RPMI7951 (cell line): Measurements from ENCODE around the gene CCL13. TPM values are rescaled to one million over a fixed set of nuclear protein-coding genes. Genes with fewer than 3 reads are reported as not detected.

Experiments
- DNase-seq: peaks from one replicate; pipeline ENCODE4 v3.0.0-alpha.2; 2012; ENCODE audit warnings: low read depth
- total RNA-seq: library from RNA; depleted of rRNA; stranded (reverse); fragments of >200 nt; shearing (Covaris generic); gene quantifications from 2 replicates; pipeline ENCODE4 v1.2.3, GENCODE V29; 2014; rRNA removed

CCL13 gene
- not detected in 2 replicates for total RNA-seq

DNA sequence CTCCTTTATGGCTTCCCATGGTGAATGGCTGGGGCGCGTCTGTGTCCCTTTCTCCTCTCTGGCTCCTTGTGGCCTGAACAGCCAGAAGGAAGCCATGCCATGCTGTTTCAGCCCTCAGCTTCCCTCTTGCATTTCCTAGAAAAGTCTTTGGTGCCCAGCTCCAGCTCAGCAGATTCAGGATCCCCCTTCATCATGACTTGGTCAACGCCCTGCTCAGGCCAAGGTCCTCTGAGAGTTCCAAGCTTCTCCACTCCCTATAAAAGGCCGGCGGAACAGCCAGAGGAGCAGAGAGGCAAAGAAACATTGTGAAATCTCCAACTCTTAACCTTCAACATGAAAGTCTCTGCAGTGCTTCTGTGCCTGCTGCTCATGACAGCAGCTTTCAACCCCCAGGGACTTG is at the start of gene CCL13:
CCL13 (plus strand) TSS at position 287 of the 400 bp plus-strand sequence; CDS start at position 334, 47 bp downstream.
- no peak for DNase-seq

DNA sequence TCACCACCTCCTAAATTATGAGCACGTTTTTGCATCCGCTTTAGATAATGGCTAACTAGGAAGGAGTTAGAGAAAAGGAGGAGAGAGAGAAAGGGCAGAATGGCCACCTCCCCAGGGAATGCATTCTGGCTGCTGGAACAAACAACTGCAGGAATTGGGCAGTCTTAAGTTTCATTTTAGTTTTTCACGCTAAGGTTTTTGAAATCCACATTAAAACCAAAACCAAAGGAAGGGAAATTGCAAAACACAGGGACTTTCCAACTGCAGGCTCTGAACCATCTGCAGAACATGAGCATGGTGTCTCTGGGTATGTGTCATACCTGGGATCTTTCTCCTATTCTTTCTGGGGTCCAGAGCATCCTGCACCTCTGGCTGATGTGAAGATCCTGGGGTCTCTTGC is 49.2 kb upstream of the CCL13 start:
- peak; percentile 72 for DNase-seq

DNA sequence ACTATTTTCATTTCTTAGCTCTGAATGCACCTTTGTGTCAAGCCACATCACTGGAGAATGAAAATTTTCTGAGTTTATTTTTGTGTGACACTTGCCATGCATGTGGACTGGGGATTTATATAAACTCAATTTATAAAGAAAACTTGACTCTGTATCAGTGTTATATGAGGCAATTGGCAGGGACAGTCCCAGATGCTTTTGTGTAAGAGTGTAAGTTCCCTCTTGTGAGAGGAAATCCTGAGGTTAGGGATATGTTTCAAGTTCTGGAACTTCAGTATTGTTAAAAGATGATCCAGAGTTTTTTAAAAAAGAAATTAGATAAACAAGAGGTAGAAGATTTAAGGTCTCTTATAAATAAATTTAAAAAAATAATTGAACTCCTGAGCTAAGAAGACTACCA is 47.9 kb upstream of the CCL13 start:
- DNase-seq, result no peak

DNA sequence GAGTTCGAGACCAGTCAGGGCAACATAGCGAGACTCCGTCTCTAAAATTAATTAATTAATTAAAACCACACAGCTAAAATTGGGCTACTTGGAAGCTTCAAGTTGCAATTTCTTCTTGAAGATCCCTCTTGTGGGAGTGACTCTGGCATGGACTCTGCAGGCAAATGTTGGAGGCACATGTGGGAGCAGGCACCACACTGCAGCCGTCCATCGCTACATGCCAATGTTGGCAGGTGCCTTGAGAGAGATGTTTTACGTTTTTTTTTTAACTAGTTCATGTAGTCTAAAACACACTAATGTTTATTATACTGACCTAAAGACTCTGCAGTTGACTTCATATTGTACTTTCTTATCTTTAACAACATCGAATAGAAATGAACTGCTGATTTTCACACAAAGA is 45.0 kb upstream of the CCL13 start:
- DNase-seq, result no peak

DNA sequence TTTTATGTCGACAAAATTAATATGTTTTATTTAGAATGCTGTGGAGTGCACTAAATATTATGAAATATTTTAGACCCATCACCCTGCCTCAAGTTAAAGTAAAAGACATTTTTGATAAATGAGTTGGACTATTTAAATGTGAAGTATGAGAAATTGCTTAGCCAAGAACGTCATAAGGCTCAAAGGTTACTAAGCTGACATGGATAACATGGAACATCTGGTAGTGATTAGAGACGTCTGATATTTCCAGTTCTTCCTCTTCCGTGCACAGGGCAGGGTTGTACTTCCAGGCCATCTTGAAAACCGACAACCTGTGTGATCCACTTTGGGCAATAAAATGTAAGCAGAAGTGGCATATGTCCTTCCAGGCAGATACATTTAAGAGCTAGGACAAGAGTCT is 44.2 kb upstream of the CCL13 start:
- peak; percentile 80 for DNase-seq

DNA sequence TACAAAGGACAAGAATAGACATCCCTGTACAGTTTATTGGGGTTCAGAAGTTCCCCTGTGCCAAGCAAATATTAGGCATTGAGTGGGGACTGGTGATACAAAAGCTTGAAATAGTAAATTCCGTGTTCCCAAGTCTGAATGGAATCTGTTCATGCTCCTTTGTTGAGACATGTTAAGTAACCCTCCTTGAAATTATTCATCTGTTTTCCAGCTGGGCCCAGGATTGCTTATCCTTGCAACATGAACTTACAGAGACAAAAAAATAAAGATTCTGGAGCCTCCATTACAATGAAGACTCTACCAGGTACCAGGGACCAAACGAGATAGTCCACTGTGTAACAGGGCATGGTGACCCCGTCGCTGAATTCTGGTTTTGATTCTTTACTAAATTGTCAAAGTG is 43.1 kb upstream of the CCL13 start:
- DNase-seq, result peak; percentile 15

DNA sequence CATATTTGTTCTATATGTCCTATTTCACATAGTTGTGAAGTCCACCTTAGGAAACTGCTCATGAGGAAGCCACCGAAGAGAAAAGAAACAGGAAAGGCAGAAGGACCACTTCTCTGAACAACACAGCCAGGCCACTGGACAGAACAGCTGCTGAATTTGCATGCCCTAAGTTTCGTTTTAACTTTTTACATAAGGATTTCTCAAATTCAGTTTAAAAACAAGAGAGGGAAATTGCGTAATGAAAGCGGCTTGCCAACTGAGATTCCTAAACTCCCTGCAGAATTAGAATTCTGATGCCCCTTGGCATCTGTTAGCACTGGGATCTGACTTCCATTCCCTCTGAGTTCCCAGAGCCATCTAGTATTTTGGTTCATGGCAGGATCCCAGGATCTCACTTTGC is 42.0 kb upstream of the CCL13 start:
- peak; percentile 67 for DNase-seq

DNA sequence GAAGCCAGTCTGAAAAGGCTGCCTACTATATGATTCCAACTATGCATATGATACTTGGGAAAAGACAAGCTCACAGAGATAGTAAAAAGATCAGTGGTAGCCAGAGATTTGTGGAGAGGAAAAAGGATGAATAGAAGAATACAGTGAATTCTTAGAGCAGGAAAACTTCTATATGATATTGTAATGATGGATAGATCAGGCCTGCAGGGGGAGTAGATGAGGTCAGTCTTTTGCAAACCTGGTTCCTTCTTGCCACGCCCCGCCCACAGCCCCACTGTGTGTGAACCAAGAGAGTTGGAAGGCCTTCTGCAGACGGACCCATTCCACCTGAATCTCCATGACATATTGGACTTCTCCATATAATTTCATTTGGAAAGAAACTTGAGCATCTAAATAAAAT is 37.8 kb upstream of the CCL13 start:
- peak; percentile 37 for DNase-seq

DNA sequence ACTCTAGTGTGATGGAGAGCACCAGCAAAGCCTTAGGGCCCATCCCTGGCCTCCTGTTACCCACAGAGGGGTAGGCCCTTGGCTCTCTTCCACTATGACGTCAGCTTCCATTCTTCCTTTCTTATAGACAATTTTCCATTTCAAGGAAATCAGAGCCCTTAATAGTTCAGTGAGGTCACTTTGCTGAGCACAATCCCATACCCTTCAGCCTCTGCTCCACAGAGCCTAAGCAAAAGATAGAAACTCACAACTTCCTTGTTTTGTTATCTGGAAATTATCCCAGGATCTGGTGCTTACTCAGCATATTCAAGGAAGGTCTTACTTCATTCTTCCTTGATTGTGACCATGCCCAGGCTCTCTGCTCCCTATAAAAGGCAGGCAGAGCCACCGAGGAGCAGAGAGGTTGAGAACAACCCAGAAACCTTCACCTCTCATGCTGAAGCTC is 37.2 kb upstream of the CCL13 start, which contains the start of gene CCL8:
CCL8 (plus strand) TSS at position 397 of the 445 bp plus-strand sequence. CDS start 67 bp downstream, outside the sequence.
- peak; percentile 37 for DNase-seq

DNA sequence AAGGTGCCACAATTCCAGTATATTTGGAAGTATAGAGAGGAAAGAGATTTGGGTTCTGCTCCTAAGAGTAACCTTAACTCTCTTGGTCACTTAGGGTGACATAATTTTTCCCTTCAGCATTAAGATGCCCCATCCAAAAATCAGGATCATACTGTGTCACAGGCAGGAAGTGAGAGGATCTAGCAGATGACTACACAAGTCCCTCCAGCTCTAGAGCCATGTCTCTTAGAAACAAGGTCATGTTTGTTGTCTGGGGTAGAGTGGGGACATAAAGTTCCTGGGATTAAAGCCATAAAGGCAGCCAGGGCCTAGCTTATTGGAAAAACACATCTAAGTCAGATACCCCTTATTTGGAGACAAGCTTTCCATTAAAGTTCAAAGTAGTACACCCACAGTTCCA is 34.3 kb upstream of the CCL13 start:
- DNase-seq, result no peak

DNA sequence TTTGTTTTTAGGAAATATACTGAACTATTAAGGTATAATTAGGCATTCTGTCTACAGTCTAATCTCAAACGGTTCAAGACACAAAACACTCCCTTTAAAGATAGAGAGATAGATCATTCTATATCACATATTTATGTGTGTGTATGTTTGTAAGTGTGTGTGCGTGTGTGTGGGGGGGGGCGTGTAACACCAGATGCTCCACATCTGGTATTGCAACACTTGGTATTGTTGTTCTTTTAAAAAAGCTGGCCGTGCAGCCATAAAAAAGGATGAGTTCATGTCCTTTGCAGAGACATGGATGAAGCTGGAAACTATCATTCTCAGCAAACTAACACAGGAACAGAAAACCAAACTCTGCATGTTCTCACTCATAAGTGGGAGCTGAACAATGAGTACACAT is 28.7 kb upstream of the CCL13 start:
- DNase-seq, result peak; percentile 58

DNA sequence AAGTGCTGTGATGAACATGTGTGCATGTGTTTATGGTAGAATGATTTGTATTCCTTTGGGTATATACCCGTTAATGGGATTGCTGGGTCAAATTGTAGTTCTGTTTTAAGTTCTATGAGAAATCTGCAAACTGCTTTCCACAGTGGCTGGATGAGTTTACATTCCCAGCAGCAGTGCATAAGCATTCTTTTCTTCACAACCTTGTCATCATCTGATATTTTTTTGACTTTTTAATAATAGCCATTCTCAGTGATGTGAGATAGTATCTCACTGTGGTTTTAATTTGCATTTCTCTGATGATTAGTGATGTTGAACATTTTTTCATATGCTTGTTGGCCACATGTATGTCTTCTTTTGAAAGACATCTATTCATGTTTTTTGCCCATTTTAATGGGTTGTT is 18.6 kb upstream of the CCL13 start:
- DNase-seq, result no peak

DNA sequence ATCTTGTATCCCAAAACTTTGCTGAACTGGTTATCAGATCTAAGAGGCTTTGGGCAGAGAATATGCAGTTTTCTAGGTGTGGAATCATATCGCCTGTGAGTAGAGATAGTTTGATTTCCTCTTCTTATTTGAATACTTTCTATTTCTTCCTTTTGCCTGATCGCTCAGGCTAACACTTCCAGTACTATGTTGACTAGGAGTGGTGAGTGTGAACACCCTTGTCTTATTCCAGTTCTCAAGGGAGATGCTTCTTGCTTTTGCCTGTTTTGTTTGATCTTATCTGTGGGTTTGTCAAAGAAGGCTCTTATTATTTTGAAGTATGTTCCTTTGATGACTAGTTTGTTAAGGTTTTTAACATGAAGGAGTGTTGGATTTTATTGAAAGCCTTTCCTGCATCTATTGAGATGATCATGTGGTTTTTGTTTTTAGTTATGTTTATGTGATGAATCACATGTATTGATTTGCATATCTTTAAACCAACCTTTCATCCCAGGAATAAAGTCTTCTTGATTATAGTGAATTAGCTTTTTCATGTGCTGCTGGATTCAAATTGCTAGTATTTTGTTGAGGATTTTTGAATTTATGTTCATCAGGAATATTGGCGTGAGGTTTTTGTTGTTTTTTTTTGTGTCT is 17.0 kb upstream of the CCL13 start:
- no peak for DNase-seq

DNA sequence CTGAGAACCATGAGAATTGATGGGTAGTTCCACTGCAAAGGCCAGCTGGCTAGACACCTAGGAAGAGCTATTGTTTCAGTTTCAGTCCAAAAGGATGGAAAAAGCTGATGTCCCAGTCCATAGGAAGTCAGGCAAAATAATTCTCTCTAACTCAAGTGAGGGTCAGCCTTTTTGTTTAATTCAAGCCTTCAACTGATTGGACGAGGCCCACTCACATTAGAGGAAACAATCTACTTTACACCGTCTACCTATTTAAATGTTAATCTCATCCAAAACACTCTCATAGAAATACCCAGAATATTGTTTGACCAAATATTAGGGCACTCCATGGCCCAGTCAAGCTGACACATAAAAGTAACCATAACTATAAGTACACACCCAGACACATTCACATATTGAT is 14.4 kb upstream of the CCL13 start:
- DNase-seq, result no peak

DNA sequence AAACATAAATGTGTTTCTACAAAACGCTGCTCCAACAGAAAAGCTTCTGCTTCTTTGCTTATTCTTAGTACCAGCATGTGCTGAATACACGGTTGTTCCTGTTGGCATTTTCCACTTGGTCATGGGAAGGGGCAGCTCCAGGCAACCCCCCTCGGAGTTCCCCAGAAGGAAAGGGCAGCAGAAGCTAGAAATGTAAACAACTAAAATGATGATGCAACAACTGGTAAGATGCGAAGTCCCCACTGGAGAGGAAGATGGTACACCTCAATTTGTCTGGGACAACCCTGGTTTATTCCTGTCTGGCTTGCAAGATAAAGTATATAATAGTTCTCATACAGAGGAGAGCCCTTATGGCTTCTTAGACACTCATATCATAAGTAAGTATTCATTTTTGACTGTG is 9.2 kb upstream of the CCL13 start:
- no peak for DNase-seq

DNA sequence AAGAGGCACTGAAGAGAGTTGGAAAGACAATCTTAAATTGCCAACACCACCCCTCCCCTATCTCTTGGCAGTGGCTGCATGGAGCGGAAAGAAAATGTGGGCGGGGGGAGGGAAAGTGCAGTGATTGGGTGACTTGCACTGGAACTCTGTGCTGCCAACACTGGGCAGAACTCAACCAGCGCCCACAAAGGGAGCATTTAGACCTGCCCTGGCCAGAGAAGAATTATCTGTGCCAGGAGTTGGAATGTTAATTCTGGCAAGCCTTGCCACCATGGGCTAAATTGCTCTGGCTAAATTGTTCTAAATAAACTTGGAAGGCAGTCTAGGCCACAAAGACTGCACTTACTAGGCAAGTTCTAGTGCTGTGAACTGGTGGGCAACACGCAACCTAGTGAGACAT is 6.5 kb upstream of the CCL13 start:
- no peak for DNase-seq

DNA sequence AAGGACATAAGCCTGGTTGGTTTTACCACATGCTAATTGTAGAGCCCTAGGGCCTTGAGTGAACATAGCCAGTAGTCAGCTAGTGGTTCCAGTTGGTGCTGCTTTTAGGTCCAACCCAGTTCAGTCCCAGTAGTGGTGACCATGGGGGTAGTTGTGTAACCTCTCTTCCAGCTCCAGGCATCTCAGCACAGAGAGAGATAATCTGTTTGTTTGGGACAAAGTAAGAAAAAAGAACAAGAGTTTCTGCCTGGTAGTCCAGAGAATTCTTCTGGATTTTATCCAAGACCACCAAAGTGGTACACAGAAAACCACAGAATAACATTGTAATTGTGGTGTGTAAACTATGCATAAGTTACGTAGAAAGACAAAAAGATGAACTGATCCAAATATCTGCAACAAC is 5.2 kb upstream of the CCL13 start:
- DNase-seq, result no peak

DNA sequence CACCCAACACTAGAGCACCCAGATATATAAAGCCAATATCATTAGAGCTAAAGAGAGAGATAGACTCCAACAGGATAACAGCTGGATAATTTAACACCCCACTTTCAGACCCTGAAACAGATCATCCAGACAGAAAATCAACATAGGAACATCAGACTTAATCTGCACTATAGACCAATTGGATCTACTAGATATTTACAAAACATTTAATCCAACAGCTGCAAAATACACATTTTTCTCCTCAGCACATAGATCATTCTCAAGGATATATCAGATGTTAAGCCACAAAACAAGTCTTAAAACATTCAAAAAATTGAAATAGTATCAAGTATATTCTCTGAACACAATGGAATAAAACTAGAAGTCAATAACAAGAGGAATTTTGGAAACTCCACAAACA is 4.1 kb upstream of the CCL13 start:
- DNase-seq, result no peak

DNA sequence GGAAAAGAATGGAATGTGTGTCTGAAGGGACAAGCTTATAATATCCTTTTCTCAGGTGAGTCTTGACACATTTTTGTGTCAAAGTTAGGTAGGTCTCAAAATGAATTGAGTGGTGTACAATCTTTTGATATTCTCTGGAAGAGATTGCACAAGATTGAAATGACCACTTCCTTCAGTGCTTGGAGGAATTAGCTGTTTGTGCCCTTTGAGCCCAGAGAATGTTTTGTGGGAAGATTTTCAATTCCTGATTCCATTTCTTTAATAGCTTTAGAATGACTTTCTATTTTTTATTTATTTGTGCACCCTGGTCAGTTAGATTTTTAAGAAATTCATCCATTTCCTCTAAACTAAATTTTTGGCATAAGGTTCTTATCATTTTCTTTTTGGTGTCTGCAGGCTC is 1.6 kb upstream of the CCL13 start:
- DNase-seq, result no peak

DNA sequence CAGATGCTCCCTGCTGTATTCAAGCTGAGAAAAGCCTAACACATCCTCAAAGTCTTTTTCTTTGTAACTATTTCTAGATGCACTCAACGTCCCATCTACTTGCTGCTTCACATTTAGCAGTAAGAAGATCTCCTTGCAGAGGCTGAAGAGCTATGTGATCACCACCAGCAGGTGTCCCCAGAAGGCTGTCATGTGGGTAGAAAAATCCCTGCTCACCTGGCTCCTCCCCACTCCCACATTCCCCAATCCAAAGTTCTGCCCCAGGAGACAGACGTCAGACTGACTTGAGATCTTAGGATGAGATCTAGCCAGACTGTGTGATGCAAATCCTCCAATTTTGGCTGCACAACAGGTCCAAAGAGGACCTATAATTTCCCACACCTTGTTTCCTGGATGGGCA is 1.1 kb downstream of the CCL13 start:
- DNase-seq, result no peak

DNA sequence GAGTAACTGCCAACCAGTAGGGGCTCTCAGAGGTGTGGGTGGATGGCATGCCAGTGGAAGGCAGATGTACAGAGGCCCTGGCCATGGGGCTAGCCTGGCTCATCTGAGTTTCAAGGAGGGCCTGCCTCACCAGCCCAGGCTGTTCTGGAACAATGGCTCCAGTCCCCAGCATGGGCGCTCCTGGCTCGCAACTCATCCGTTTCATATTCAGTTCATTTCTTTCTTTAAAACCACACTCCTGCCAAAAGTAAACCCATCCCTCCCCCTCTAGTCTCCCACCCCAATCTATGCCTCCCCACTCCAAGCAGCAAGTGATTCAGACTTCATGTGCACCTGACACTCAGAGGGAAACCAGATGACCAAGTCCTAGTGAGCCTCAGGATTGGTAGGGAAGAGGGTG is 2.4 kb downstream of the CCL13 start:
- no peak for DNase-seq

DNA sequence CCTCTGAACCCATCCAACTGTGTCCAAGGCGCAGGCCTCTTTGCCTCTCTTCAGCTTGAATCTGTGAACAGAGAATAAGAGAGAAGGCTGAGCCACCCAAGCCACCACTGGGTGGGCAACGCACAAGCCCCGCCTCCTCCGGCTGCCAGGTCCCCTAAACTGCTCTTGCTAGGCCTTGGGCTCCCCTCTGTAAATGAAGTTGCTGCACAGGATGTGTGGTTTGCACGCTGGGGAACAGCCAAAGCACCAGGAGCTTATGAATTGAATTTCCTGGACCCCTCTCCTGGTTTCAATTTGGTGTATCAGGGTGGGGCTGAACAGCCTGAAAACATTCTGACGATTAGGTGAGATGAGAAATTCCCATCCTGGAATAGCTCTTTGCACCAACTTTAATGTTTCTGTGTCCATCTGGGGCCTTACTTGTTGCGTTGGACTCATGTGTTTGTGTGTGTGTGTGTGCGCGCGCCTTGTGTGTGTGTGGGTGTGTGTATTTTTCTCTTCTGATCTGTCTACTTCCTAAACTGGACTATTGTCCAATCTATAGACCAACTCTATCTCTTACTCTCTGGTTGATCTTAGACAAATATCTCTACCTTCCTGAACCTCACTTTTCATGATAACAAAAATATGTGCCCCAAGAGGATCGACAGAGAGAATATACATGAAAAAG is 4.5 kb downstream of the CCL13 start:
- DNase-seq, result no peak

DNA sequence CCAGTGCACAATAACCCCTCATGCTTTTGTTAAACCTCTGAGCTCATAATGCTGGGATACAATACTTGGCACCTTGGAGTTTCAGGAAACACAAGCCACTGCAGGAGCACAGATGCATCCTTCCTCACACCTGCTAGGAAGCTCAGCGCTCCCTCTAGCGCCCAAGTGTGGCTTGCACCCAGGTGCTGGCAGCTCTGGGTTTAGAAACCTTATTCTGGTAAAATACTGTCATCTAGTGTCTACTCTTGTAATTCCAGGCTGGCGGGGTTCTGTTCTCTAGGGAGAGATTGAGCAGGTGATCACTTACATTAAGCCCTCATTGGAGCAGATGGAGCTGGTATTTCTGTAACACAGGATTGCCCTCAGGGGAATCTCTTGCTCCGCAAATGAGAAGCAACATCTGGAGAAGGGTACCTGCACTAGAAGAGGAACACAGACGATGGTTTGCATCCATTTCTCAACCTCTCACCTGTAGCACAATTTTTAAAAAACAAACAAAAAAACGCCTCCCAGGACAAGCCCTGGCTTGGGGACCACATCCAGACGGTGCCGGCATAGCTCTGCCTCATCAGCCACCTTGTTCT is 5.3 kb downstream of the CCL13 start:
- peak; percentile 81 for DNase-seq
